ENCODE results near the gene CR1L.
"Not testable (repeated sequence)": the region's sequence is repeated elsewhere in the genome, so short reads cannot be mapped to it uniquely, and the experiment has no call there.

CR1L gene

DNA sequence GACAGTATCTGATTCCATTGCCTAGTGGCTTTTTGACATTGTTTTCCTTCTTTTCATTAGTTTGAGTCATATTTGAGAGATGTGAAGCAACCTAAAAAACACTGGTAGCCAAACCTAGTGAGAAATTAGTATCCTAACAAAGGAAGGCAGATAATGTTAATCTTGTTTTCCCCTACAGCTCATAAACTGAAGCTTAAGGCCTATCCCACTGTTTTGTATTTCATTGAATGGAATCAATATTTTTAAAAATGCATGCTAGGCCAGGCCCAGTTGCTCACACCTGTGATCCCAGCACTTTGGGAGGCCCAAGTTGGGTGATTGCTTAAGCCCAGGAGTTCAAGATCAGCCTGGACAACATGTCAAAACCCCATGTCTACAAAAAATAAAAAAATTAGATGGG lies 1.2 kb downstream of the CR1L start:
- peak; percentile 39 for DNase-seq (ENCODE audit: low spot score)

DNA sequence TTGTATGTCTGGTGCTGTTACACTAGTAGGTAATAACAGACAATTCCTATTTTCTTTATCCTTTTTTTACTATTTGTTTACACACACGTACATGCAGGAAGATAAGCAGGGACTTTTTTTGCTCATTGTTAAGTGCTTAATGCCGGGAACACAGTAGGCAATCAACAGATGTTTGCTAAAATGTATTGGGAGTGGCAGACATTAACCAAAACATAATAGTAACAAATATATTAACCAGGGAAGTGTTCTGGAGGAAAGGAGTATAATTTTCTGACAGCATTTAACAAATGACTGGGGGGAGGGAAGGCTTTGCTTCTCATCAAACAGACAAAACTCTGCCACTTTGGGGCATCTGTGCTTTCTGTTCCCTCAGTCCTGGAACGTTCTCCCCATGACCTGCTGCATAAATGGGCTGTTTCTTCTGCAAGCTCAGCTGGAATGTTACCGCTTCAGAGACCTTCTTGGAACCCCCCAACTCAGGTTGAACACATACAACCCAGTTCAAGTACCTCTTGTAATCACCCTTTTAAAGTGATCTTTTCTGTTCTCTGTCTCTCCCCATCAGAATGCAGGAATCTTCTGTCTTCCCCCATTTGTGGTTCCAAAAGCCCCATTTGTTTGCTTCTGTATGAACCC lies 2.1 kb downstream of the CR1L start:
- DNase-seq (ENCODE audit: low spot score): peak; percentile 51

DNA sequence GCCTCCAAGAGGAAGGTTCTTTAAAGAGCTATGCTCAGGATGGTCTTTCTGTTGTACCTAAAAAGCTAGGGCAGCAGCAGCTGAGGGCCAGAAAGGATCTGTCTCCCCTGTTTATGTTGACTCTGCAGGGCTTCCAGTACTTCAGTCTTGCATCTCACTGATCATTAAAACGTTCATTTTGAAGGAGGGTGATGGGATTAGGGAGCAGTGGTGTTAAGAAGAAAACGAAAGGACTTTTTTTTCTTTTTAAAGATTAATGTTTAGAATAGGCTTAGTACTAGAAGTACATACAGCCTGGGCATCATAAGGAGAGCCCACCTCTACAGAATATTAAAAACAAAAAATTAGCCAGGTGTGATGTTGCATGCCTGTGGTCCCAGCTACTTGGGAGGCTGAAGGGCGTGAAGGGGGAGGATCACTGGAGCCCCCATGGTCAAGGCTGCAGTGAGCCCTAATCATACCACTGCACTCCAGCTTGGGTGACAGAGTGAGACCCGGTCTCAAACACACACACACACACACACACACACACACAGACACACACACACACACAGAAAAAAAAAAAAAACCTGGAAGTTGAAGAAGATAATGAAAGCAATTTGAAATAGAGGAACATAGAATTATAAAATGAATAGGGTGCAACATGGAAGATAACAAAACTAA lies 2.9 kb downstream of the CR1L start:
- DNase-seq (ENCODE audit: low spot score): peak; percentile 51

DNA sequence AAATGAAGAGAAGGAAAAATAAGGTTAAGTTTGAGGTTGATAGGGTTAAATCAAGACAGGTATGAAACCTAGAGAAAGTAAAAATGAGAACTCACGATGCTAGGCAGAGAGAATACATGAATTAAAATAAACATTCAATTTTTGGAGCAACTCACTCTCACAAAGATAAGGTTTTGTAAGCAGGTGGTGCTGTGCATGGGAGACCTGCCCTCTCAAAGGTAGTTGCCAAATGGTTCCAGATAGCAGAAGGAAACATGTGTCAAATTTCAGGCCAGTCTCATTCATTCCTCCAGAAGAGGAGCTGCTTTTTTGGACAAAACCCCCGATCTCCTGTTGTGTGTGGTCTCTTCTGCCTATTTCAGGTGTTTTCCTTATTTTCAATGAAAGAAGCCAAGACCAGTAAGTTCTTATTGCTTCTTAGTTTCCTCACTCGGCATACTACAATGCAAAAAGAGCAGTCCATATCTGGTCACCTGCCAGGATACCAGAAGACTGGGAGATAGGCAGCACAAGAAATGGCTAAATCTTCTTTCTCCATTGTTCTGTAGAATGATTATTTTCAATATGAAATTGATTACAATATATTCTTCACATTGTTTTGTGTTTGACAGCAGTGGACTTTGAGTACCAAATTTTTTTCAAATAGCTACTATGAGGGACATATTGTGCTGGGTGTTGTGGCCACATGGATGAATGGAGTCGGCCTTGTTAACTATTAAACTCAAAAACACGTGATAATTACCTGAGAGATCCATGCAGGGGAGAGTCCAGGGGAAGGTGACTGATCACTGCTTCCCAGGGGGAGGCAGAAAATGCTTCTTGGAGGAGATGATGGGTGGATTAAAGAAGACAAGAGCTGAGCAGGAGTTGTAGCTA lies 3.6 kb downstream of the CR1L start:
- peak; percentile 77 for DNase-seq (ENCODE audit: low spot score)

DNA sequence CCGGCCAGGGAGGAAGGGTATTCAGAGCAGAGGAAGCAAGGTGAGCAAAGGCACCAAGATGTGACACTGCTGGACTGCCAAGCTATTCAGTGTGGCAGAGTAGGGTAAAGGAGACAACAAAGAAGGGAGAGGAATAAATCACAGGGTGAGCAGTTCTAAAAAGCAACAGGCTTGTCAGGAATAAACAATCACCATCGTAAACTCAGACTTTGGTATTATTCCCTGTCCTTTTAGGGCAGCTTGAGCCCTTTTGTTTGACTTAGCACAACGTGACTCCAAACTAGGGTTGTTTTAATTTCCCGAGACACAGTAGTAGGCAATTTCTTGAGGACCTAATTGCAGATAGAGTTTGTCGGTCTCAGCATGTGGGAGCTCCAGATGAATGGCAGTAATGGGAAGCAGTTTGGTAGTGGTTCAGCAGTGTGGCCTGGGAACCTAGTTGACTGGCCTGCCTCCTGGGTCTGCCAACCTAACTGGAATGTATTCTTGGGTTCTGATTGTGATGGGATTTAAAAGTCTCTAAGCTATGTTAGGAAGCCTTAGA lies 4.3 kb downstream of the CR1L start:
- peak; percentile 37 for DNase-seq (ENCODE audit: low spot score)

GRCh38 chr1:207649865-207650580 lies 5.1 kb downstream of the CR1L start:
- peak; percentile 93 for DNase-seq (ENCODE audit: low spot score)

DNA sequence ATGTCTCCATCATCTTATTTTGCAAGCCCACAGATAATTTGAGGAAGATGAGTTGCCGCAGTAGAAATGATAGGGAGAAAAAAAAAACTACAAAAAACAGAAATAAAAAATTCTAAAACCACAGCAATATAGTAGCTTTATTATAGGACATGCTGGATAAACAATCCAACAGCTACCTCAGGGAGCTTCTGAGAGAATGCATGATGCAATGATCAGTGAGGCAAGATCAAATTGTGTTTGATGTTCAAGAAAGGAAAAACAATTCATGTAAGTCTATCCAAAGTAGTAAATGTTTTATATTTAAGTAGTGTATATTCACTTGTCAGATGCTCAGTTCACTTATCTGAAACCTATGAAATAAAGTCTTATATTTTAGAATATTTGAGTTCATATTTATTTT lies 6.7 kb downstream of the CR1L start:
- DNase-seq (ENCODE audit: low spot score): peak; percentile 34

DNA sequence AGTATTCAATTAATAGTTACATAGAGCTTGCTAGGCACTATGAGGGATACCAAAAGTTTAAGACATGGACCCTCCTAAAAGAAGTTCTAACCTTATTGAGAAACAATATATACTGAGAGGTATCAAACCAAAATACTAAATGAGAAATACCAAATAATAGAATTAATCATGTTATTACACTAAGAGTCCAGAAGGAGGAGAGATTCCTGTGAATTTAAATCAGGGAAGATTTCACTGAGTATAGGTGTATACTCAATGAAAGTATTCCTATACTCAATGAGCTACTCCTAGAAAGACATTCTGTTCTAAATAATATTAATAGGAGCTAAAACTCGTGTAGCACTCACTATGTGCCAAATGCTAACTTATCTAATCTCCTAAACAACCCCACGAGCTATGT lies 9.4 kb downstream of the CR1L start:
- DNase-seq (ENCODE audit: low spot score): peak; percentile 36

- DNase-seq (ENCODE audit: low spot score): no peak
Observed at GRCh38 chr1:207658408-207658807, 13.5 kb downstream of the CR1L start.

DNA sequence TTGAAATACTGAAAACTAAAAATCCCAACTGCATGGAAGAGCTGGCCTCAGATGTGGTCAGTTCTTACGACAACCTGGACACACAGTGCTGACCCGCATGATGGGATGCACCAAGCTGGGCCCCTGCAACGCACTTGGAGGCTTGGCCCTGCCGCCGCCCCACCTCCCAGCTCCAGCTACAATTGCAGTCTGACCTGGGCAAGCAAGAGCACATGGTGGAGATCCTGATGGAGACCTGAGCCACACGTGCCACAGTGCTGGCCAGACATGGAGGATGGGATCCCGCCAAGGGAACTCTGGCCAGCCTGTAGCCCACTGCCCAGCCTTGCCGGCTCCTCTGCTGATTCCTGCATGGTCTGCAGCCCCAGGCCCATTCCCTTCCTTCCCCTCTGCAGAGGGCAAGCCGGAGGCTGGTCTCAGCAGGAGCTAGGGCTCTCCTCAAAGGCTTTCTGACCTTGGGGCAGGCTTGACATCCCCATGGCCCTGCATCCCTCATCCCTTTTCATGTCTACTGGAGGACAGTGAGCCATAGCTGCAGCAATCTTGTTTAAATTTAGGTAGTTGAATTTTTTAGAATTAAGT lies 14.1 kb downstream of the CR1L start:
- DNase-seq (ENCODE audit: low spot score): no peak

GRCh38 chr1:207659545-207660153 lies 14.7 kb downstream of the CR1L start:
- DNase-seq (ENCODE audit: low spot score): peak; percentile 50

DNA sequence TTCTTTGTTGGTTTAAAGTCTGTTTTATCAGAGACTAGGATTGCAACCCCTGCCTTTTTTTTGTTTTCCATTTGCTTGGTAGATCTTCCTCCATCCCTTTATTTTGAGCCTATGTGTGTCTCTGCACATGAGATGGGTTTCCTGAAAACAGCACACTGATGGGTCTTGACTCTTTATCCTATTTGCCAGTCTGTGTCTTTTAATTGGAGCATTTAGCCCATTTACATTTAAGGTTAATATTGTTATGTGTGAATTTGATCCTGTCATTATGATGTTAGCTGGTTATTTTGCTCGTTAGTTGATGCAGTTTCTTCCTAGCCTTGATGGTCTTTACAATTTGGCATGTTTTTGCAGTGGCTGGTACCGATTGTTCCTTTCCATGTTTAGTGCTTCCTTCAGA lies 16.5 kb downstream of the CR1L start:
- DNase-seq (ENCODE audit: low spot score): not testable (repeated sequence)

DNA sequence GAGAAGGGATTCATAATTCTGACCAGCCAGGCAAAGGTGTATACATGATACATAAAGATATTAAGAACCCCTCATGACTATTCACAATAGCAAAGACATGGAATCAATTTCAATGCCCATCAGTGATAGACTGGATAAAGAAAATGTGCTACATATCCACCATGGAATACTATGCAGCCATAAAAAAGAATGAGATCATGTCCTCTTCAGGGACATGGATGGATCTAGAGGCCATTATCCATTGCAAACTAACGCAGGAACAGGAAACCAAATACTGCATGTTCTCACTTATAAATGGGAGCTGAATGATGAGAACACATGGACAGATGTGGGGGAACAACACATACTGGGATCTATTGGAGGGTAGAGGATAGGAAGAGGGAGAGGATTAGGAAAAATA lies 21.4 kb downstream of the CR1L start:
- DNase-seq (ENCODE audit: low spot score): no peak

GRCh38 chr1:207669528-207670009 lies 24.6 kb downstream of the CR1L start:
- no peak for DNase-seq (ENCODE audit: low spot score)

DNA sequence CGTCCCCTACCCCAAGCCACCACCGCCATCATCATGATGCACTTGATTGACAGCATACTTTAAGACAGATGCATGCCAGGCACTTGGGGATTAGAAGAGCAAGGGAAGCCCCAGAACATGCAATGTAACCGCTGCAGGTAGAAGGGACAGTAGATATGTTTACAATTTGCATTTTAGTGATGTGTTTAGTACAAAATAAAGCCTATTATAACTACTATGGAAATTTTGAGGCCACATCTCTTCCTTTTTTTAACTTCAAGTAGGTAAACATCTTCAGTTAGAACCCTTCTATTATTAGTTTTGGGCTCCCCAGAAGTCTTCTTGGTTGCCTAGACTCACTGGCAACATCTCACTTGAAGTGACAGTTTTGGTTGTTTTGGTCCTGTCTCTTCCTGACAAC lies 25.3 kb downstream of the CR1L start:
- DNase-seq (ENCODE audit: low spot score): no peak

DNA sequence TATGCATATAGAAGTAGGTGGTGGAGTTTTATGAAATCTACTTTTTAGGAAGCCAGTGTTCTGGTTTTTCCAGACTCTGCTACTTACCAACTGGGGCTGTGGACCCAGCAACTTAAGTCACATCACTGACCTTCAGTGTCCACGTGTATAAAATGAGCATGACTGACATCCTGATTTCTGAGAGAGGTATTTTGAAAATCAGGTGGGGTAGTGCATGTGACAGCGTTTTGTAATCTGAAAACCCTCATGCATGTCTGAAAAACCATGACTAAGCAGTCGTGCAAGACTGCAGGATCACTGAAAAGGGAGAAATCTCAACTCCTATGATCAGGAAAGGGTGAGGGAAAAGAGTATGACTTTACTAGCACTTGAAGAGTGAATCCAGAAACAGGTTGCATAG lies 26.1 kb downstream of the CR1L start:
- peak; percentile 74 for DNase-seq (ENCODE audit: low spot score)

DNA sequence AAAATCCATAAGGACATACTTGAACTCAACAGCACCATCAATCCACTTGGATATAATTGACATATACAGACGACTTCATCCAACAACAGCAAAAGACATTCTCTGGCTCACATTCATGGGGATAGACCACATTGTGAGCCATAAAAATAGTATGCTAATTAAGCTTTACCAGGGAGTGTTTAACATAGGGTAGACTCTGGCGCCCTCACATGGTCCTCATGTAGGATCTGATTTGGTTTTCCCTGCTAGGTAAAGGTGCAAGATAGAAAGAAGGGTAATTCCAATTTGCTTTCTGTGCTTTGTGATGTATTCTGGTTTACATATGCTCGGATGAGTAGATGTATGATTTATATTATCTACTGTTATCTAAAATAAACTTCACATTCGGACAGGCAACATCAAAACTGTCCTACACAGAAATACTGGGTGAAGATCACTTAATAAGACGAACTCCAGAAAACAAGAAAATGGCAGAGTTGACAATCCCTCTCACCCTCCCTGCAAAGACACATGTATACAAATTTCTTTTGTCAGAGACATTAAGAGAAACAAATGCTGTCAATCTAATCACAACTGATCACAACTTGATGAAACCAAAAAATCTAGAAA lies 27.7 kb downstream of the CR1L start:
- DNase-seq (ENCODE audit: low spot score): peak; percentile 82

GRCh38 chr1:207673399-207673798 lies 28.5 kb downstream of the CR1L start:
- DNase-seq (ENCODE audit: low spot score): peak; percentile 52

GRCh38 chr1:207676153-207676552 lies 31.2 kb downstream of the CR1L start:
- no peak for DNase-seq (ENCODE audit: low spot score)

- peak; percentile 55 for DNase-seq (ENCODE audit: low spot score)
Observed at GRCh38 chr1:207680590-207681388, 35.9 kb downstream of the CR1L start.
